ENCODE measurements around the gene SHISA6.

Gene SHISA6

DNA sequence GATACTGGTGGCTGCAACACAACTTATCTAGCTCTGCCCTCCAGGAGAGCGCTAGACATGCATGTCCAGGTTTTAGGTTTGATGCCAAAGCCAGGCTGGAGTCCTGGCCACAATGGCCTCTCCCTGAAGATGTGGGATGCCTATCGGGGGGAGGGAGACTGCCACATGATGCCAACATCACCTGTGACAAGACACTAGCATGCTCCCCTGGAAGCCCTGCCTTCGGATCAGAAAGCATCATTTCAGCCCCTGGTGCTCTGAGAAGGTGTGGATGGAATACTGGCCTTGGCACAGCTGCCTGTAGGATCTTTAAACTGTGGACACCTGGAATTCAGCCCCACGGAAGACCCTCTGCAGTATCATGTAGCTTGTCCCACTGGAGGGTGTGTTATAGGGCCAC lies 93.5 kb downstream of the SHISA6 start:
- TF ChIP-seq, protein P1, sequence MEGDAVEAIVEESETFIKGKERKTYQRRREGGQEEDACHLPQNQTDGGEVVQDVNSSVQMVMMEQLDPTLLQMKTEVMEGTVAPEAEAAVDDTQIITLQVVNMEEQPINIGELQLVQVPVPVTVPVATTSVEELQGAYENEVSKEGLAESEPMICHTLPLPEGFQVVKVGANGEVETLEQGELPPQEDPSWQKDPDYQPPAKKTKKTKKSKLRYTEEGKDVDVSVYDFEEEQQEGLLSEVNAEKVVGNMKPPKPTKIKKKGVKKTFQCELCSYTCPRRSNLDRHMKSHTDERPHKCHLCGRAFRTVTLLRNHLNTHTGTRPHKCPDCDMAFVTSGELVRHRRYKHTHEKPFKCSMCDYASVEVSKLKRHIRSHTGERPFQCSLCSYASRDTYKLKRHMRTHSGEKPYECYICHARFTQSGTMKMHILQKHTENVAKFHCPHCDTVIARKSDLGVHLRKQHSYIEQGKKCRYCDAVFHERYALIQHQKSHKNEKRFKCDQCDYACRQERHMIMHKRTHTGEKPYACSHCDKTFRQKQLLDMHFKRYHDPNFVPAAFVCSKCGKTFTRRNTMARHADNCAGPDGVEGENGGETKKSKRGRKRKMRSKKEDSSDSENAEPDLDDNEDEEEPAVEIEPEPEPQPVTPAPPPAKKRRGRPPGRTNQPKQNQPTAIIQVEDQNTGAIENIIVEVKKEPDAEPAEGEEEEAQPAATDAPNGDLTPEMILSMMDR (IDR thresholded peaks at IDR 0.05; ENCODE audit: borderline replicate concordance, control extremely low read depth, extremely low read depth, insufficient read depth, missing control alignments) = no peak
- DNase-seq (ENCODE audit: low spot score) = no peak
- in situ Hi-C loops (cut with MboI; ENCODE audit: low sequenced_read_pairs, unreplicated experiment) = no loop called here

DNA sequence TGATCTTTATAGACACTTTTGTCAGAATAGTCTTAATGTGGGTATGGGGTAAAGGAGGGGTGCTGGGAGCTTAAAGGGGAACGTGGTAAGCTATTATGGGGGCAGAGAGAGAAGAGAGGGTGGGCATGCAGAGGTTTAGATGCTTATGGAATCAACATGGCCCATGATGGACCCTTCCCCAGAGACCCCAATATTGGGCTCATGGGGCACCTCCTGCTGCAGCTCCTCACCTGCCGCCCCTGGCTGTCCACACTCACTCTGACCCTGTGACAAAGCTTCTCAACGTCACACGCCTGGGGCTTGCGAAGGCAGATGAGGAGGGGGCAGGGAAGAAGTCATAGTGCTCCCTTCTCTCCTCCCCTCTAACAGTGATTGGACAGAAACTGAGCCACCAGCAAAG lies 95.3 kb downstream of the SHISA6 start:
- in situ Hi-C loops (cut with MboI; ENCODE audit: low sequenced_read_pairs, unreplicated experiment) = no loop called here
- TF ChIP-seq, protein P1 (IDR thresholded peaks at IDR 0.05; ENCODE audit: borderline replicate concordance, control extremely low read depth, extremely low read depth, insufficient read depth, missing control alignments) = no peak
- no peak for DNase-seq (ENCODE audit: low spot score)

DNA sequence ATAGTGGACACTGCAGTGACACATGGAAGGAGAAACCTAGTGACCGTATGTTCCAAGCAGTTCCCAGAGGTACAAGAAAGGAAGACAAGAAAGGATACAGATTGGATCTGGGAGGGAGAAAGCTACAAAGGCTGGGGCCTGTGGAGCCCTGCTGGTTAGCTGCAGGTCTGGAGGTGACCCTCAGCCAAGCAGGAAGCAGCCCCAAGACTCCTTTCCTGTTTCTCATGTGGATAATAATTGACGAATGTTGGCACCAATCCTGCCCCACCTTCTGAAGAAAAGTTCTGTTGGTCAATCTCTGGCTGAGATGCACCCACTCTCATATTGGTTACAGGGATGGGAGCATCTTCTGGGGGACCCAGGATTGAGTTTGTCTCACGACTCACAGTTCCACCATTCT lies 99.8 kb downstream of the SHISA6 start:
- TF ChIP-seq, protein P1 (IDR thresholded peaks at IDR 0.05; ENCODE audit: borderline replicate concordance, control extremely low read depth, extremely low read depth, insufficient read depth, missing control alignments) = no peak
- in situ Hi-C loops (cut with MboI; ENCODE audit: low sequenced_read_pairs, unreplicated experiment) = no loop called here
- no peak for DNase-seq (ENCODE audit: low spot score)

DNA sequence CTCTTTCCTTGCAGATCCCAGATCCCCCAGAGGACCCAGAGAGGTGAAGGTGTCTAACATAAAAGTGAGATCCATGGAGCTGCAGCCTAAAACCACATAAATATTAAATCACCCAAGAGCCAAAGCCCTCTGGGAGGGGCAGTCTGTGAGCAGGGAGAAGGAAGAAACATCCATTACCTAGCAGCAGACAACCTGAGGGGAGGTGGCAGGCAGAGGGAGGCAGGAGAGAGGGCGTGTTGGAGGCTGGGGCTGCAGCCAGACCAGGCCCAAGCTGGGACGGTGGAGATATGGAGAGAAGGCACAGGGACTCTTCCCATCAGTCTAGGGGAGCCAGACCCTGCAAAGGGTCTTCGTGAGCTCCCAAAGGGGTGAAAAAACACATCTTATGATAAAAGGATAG lies 101.1 kb downstream of the SHISA6 start:
- TF ChIP-seq, protein P1 (IDR thresholded peaks at IDR 0.05; ENCODE audit: borderline replicate concordance, control extremely low read depth, extremely low read depth, insufficient read depth, missing control alignments) = no peak
- in situ Hi-C loops (cut with MboI; ENCODE audit: low sequenced_read_pairs, unreplicated experiment) = no loop called here
- no peak for DNase-seq (ENCODE audit: low spot score)

DNA sequence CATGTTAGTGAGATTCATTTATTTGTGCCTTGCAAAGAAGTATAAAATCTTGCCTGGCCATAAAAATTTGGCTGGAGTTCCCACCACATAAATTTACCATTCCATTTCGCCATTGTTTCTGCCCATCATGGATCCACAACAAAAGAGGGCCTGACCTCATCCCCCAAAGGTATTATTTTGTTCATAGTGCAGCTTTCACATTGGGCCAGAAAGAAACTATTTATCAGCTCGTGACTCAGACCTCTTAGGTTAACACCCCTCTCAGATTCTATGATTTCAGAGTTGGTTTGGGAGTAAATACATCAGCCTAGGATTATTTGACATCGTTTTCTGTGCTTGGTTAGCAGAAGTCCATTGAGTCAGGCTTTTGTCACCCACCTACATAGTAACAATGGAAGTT lies 108.1 kb downstream of the SHISA6 start:
- no peak for DNase-seq (ENCODE audit: low spot score)
- in situ Hi-C loops (cut with MboI; ENCODE audit: low sequenced_read_pairs, unreplicated experiment) = no loop called here
- TF ChIP-seq, protein P1 (IDR thresholded peaks at IDR 0.05; ENCODE audit: borderline replicate concordance, control extremely low read depth, extremely low read depth, insufficient read depth, missing control alignments) = no peak

DNA sequence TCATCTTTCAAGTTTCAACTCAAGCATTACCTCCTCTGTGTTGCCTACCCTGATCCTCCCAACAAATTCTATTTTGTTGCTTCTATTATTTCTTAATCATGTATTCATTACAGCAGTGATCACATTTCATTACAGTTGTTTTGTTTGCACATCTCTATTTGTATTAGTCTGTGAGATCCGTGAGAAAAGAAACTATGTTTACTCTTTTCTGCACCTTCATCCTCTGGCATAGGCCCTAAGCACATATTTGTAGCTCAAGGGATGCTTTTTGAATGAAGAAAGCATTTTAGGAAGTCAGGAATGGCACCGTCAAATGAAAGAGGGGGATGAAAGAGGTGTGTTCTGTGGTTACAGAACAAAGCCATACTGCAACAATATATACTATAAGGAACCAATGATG lies 110.5 kb downstream of the SHISA6 start:
- TF ChIP-seq, protein P1 (IDR thresholded peaks at IDR 0.05; ENCODE audit: borderline replicate concordance, control extremely low read depth, extremely low read depth, insufficient read depth, missing control alignments) = no peak
- in situ Hi-C loops (cut with MboI; ENCODE audit: low sequenced_read_pairs, unreplicated experiment) = no loop called here
- DNase-seq (ENCODE audit: low spot score) = no peak

DNA sequence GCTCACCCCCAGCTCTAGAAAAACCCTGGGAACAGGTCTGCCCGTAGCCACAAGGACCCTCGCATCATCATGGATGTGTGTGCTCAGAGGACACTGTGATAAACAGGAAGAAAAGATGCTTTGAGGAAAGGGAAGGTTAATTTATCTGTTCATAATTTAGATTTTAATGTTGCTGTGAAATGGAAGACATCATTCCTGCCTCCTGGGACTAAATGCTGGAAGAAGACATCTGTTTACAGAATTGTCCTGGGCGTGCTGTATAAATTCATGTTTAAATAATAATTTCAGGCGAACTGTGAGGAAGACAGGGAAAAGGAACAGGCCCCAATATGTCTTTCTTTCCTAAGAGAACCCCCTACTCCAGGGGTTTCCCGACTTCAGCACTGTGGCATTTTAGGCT lies 112.6 kb downstream of the SHISA6 start:
- TF ChIP-seq, protein P1 (IDR thresholded peaks at IDR 0.05; ENCODE audit: borderline replicate concordance, control extremely low read depth, extremely low read depth, insufficient read depth, missing control alignments) = no peak
- in situ Hi-C loops (cut with MboI; ENCODE audit: low sequenced_read_pairs, unreplicated experiment) = no loop called here
- DNase-seq (ENCODE audit: low spot score) = no peak

All from GM13976 (cell line).